K562 (cell line): ENCODE data around the gene IMPG2. TPM values are rescaled to one million over a fixed set of nuclear protein-coding genes. Genes with fewer than 3 reads are reported as not detected.

Source experiments
- ATAC-seq: fragments of 200-7000 bp; cut with Tn5 transposase; 3 replicates; pipeline ENCODE4 v1.9.1; 2020; ENCODE audit warnings: moderate library complexity
- BruUV-seq: library from RNA; stranded (reverse); fragments of 400-500 nt; replicated peaks from 2 replicates; lab custom pipeline; 2021; lab: Mats Ljungman, UMichigan
- CTCF ChIA-PET: fragments of 300-600 bp; formaldehyde crosslinking; extraction: SDS; loops from one replicate; lab custom pipeline; 2021; ENCODE audit warnings: low intra/inter-chr PET ratio; lab: Yijun Ruan, JAX
- POLR2A ChIA-PET: fragments of 300-600, 350-650 bp; sonication (Branson Sonifier 250); formaldehyde crosslinking; extraction: SDS; loops from one replicate; lab custom pipeline; 2021; ENCODE audit warnings: antibody characterized with exemption, inconsistent platforms; lab: Yijun Ruan, JAX
- DNase-seq, 4 experiments: peaks; one replicate each; pipeline versions ENCODE4 v3.0.0 to v3.0.0-alpha.2; 2011 to 2018; ENCODE audit warnings: low spot score in 3 of 4, mixed read lengths in 3 of 4; ENCODE audit errors: extremely low read depth in 1 of 4
- FAIRE-seq: peaks from 2 replicates; lab custom pipeline; 2011; peaks lifted over from hg19 to GRCh38; lab: Jason Lieb, UNC
- H2AFZ ChIP-seq: 2 replicates; pipeline ENCODE4 v1.6.0; 2011; ENCODE audit warnings: low read depth, low read length, control low read depth, inconsistent platforms
- H3K27ac ChIP-seq: fragments of 200-600 bp; 3 replicates; pipeline ENCODE4 v1.8.0; 2011; ENCODE audit warnings: low read depth, mild to moderate bottlenecking, control low read depth, inconsistent platforms, low read length, moderate library complexity, mixed read lengths; ENCODE audit errors: extremely low read depth
- H3K27me3 ChIP-seq, 2 experiments: fragments of 300-600 bp in 1 of 2; 2 replicates in 1 of 2; 3 replicates in 1 of 2; pipeline versions ENCODE4 v1.6.0 to v1.8.0; 2011; ENCODE audit warnings: inconsistent platforms in 2 of 2, low read length in 2 of 2, mild to moderate bottlenecking in 1 of 2, mixed read lengths in 1 of 2, moderate library complexity in 1 of 2; ENCODE audit not compliant: control insufficient read depth in 2 of 2, insufficient read depth in 2 of 2
- H3K36me3 ChIP-seq: fragments of 300-600 bp; 3 replicates; pipeline ENCODE4 v1.8.0; 2011; ENCODE audit warnings: mild to moderate bottlenecking, low read length, inconsistent platforms; ENCODE audit not compliant: control insufficient read depth, insufficient read depth
- H3K4me1 ChIP-seq, 2 experiments: fragments of 200-600 bp in 1 of 2; replicated peaks in 1 of 2; 2 replicates in 1 of 2; 3 replicates in 1 of 2; pipeline versions ENCODE4 v1.5.1 to v1.8.0; 2011; ENCODE audit warnings: inconsistent platforms in 2 of 2, low read length in 2 of 2, mild to moderate bottlenecking in 1 of 2, mixed read lengths in 1 of 2, moderate library complexity in 1 of 2; ENCODE audit not compliant: control insufficient read depth in 2 of 2, insufficient read depth in 2 of 2
- H3K4me2 ChIP-seq: 2 replicates; pipeline ENCODE4 v1.6.1; 2011; ENCODE audit warnings: low read length, control low read depth, inconsistent platforms, mixed read lengths; ENCODE audit not compliant: insufficient read depth
- H3K4me3 ChIP-seq: fragments of 200-600 bp; sonication (generic), shearing (Covaris generic); 2 replicates; pipeline ENCODE4 v1.5.1; 2016; ENCODE audit warnings: control low read depth, inconsistent platforms
- H3K79me2 ChIP-seq: fragments of 200-600 bp; 3 replicates; pipeline ENCODE4 v1.8.0; 2011; ENCODE audit warnings: low read length, inconsistent platforms; ENCODE audit not compliant: control insufficient read depth, insufficient read depth
- H3K9ac ChIP-seq, 2 experiments: 2 replicates each; pipeline versions ENCODE4 v1.6.0 to v1.6.1; 2011; ENCODE audit warnings: low read depth in 2 of 2, low read length in 2 of 2, control low read depth in 1 of 2, inconsistent platforms in 1 of 2, mild to moderate bottlenecking in 1 of 2, mixed read lengths in 1 of 2; ENCODE audit not compliant: insufficient read depth in 1 of 2
- H3K9me1 ChIP-seq: one replicate; pipeline ENCODE4 v1.6.0; 2011; ENCODE audit warnings: inconsistent platforms, mild to moderate bottlenecking, low read length, moderate library complexity; ENCODE audit not compliant: control insufficient read depth, insufficient read depth
- H3K9me3 ChIP-seq: replicated peaks from 2 replicates; pipeline ENCODE4 v1.5.1; 2011; ENCODE audit warnings: low read depth, low read length, inconsistent platforms; ENCODE audit not compliant: control insufficient read depth, insufficient read depth
- H4K20me1 ChIP-seq: replicated peaks from 2 replicates; pipeline ENCODE4 v1.6.1; 2011; ENCODE audit warnings: low read length, inconsistent platforms, mixed read lengths; ENCODE audit not compliant: control insufficient read depth, insufficient read depth
- BACH1 ChIP-seq: fragments of 200-800 bp; sonication (Bioruptor generic); IDR thresholded peaks from 2 replicates; pipeline ENCODE4 v1.6.1; 2016; ENCODE audit warnings: missing genetic modification characterization, missing compliant biosample characterization
- C11orf30 ChIP-seq: fragments of 450-650 bp; IDR thresholded peaks from 2 replicates; pipeline ENCODE4 v1.6.1; 2016; ENCODE audit warnings: low read depth, mild to moderate bottlenecking
- HNRNPLL ChIP-seq: fragments of 200-400 bp; formaldehyde crosslinking; IDR thresholded peaks from 2 replicates; pipeline ENCODE4 v1.6.1; 2017; ENCODE audit warnings: low read length, low read depth, mild to moderate bottlenecking; ENCODE audit not compliant: poor library complexity, severe bottlenecking
- HSF4 ChIP-seq: fragments of 250-450 bp; sonication (Bioruptor Pico); IDR thresholded peaks from 2 replicates; pipeline ENCODE4 v2.1.2; 2022; ENCODE audit warnings: mild to moderate bottlenecking, moderate library complexity, borderline replicate concordance
- MEIS2 ChIP-seq: fragments of 450-650 bp; IDR thresholded peaks from 2 replicates; pipeline ENCODE4 v1.6.1; 2014; ENCODE audit warnings: mild to moderate bottlenecking; ENCODE audit not compliant: partially characterized antibody
- MIER1 ChIP-seq: fragments of 450-650 bp; IDR thresholded peaks from 2 replicates; pipeline ENCODE4 v1.6.1; 2016; ENCODE audit warnings: antibody characterized with exemption, mild to moderate bottlenecking, low read depth
- PYGO2 ChIP-seq: fragments of 450-650 bp; IDR thresholded peaks from 2 replicates; pipeline ENCODE4 v1.6.1; 2016; ENCODE audit warnings: mild to moderate bottlenecking, missing genetic modification characterization, moderate library complexity, missing compliant biosample characterization
- RBM22 ChIP-seq: fragments of 200-400 bp; formaldehyde crosslinking; IDR thresholded peaks from 2 replicates; pipeline ENCODE4 v1.6.1; 2018; ENCODE audit warnings: low read length, low read depth; ENCODE audit not compliant: poor library complexity, severe bottlenecking
- SMARCC2 ChIP-seq: fragments of 450-650 bp; IDR thresholded peaks from 2 replicates; pipeline ENCODE4 v1.6.1; 2017; ENCODE audit warnings: antibody characterized with exemption, moderate library complexity, mild to moderate bottlenecking, low read depth
- STAT5B ChIP-seq: fragments of 250-450 bp; sonication (Bioruptor Pico); IDR thresholded peaks from 2 replicates; pipeline ENCODE4 v1.8.0; 2021; ENCODE audit warnings: mild to moderate bottlenecking, inconsistent platforms
- TAF9B ChIP-seq: fragments of 450-650 bp; IDR thresholded peaks from 2 replicates; pipeline ENCODE4 v1.6.1; 2018; ENCODE audit warnings: mild to moderate bottlenecking; ENCODE audit not compliant: partially characterized antibody
- ZNF324 ChIP-seq: fragments of 250-450 bp; sonication (Bioruptor Pico); IDR thresholded peaks from 2 replicates; pipeline ENCODE4 v1.4.0; 2020; ENCODE audit warnings: mild to moderate bottlenecking
- ZZZ3 ChIP-seq: fragments of 450-650 bp; IDR thresholded peaks from 2 replicates; pipeline ENCODE4 v1.6.1; 2016; ENCODE audit warnings: antibody characterized with exemption, mild to moderate bottlenecking, moderate library complexity
- WGBS: fragments of 100-300 bp; shearing (Covaris generic); methylation state at CpG from one replicate; pipeline ENCODE4 v1.1.6; 2016; ENCODE audit warnings: low coverage, mixed read lengths; ENCODE audit not compliant: insufficient coverage; ENCODE audit errors: missing lambda C conversion rate; 5-methylcytosine and 5-hydroxymethylcytosine counted together
- in situ Hi-C: fragments of 300-500 bp; cut with MboI; formaldehyde crosslinking; loops from 4 replicates; pipeline ENCODE4 v1.15.0; 2018; ENCODE audit warnings: inconsistent platforms, mixed read lengths
- intact Hi-C: fragments of 100-400 bp; cut with micrococcal nuclease; formaldehyde crosslinking; loops from 2 replicates; pipeline ENCODE4 v1.14.2; 2022
- polyA plus RNA-seq, 8 experiments: library from polyadenylated mRNA; depleted of rRNA in 4 of 8; stranded (reverse) in 5 of 8; unstranded in 3 of 8; fragments of >200 nt; fragmentation: Nextera tagmentation in 2 of 8; fragmentation: Illumina TruSeq in 1 of 8; extraction: Ambion mirVana in 2 of 8; extraction: Trizol in 1 of 8; gene quantifications; 2 replicates each; pipeline versions ENCODE4 v1.2.1 to v1.2.3, GENCODE V29; 2011 to 2014; ENCODE audit warnings: inconsistent platforms in 1 of 8, missing spikeins in 1 of 8
- total RNA-seq, 7 experiments: library from RNA; depleted of rRNA in 6 of 7; stranded (reverse); fragments of >200 nt in 6 of 7; fragmentation: Illumina TruSeq in 2 of 7; extraction: Trizol in 2 of 7; gene quantifications; 2 replicates each; pipeline versions ENCODE4 v1.2.1 to v1.2.3, GENCODE V29; 2011 to 2021; ENCODE audit warnings: low replicate concordance in 1 of 7

The IMPG2 gene
- total and polyA plus RNA-seq, 9 of the 15 experiments (the other 6 are each of a cell fraction or from before 2014, with no cell fraction given): 0.04 to 0.36 (median 0.09) TPM

GRCh38 chr3:101189796-101190195 is 130.6 kb downstream of the IMPG2 start:
- H3K27me3 ChIP-seq: no peaks in the 10 kb centered on the region
- in situ Hi-C loops (loop anchor here (10.0 kb wide), 1 partner anchor 115 kb away; no protein-coding TSS in a partner anchor), intact Hi-C loops (no loop called here)
- no peak overlapping the region for H3K4me2 ChIP-seq
- no peaks in the 10 kb centered on the region for H3K9me3 ChIP-seq
- no peaks in the 10 kb centered on the region for H3K36me3 ChIP-seq
- ChIA-PET CTCF (no interaction called here), POLR2A (interaction anchor here (0.6 to 1.3 kb wide), 2 partner anchors 9 to 11 kb away, joined by 3 read pairs; no protein-coding TSS in a partner anchor)
- no peak for TF ChIP-seq HNRNPLL
- TF ChIP-seq BACH1 (tag): no peak
- no peak for TF ChIP-seq PYGO2 (tag)
- no peak for TF ChIP-seq C11orf30
- TF ChIP-seq MEIS2: no peak
- no peak for TF ChIP-seq ZNF324 (CRISPR knock-in tag)
- TF ChIP-seq HSF4 (CRISPR knock-in tag): no peak
- no peak for TF ChIP-seq STAT5B (CRISPR knock-in tag)
- TF ChIP-seq TAF9B: no peak
- TF ChIP-seq RBM22: no peak
- no peak for TF ChIP-seq MIER1
- TF ChIP-seq ZZZ3: no peak
- no peak for TF ChIP-seq SMARCC2
- H3K9ac ChIP-seq: no peak overlapping the region
- H3K4me3 ChIP-seq: no peak overlapping the region
- no peaks in the 10 kb centered on the region for H3K4me1 ChIP-seq
- H3K9me1 ChIP-seq: no peaks in the 10 kb centered on the region
- ATAC-seq (no peak), DNase-seq (no peak), FAIRE-seq (no peak)
- H2AFZ ChIP-seq: no peak overlapping the region
- H4K20me1 ChIP-seq: no peaks in the 10 kb centered on the region
- no peak overlapping the region for H3K27ac ChIP-seq
- BruUV-seq: no TSS peak
- 72% methylated on average over 2 of the region's 2 CpGs for WGBS
- H3K79me2 ChIP-seq: no peaks in the 10 kb centered on the region
